GM12891 (cell line): ENCODE data around the gene KIF25. TPM values are rescaled to one million over a fixed set of nuclear protein-coding genes. Genes with fewer than 3 reads are reported as not detected.
A peak's percentile ranks its signal among the peaks of the same experiment; 100 is the strongest.

Experiments
- DNase-seq: peaks from one replicate; pipeline ENCODE4 v3.0.0; 2011; ENCODE audit warnings: low spot score; ENCODE audit not compliant: insufficient read length
- FAIRE-seq: peaks from 2 replicates; lab custom pipeline; 2011; peaks lifted over from hg19 to GRCh38; lab: Jason Lieb, UNC
- PAX5 ChIP-seq: IDR thresholded peaks from 2 replicates; pipeline ENCODE4 v1.6.1; 2011; ENCODE audit warnings: low read length, moderate library complexity, mild to moderate bottlenecking; ENCODE audit not compliant: insufficient read depth, severe bottlenecking
- POLR2A ChIP-seq: IDR thresholded peaks from 2 replicates; pipeline ENCODE4 v1.6.1; 2011; ENCODE audit warnings: low read depth, low read length, control low read depth
- POLR2AphosphoS5 ChIP-seq: IDR thresholded peaks from 2 replicates; pipeline ENCODE4 v1.6.1; 2011; ENCODE audit warnings: low read depth, low read length, control low read depth
- POU2F2 ChIP-seq: IDR thresholded peaks from 2 replicates; pipeline ENCODE4 v1.6.1; 2011; ENCODE audit warnings: low read depth, mild to moderate bottlenecking, control low read depth, low read length, moderate library complexity
- SPI1 ChIP-seq: IDR thresholded peaks from 2 replicates; pipeline ENCODE4 v1.6.1; 2011; ENCODE audit warnings: low read depth, low read length, control low read depth
- TAF1 ChIP-seq: IDR thresholded peaks from 2 replicates; pipeline ENCODE4 v1.6.1; 2011; ENCODE audit warnings: low read depth, low read length, control low read depth
- polyA plus RNA-seq: library from polyadenylated mRNA; unstranded; fragments of >200 nt; gene quantifications from one replicate; pipeline ENCODE4 v1.2.1, GENCODE V29; 2012; ENCODE audit warnings: low read depth, missing spikeins, inconsistent platforms; ENCODE audit not compliant: missing spikeins

The KIF25 gene
- not detected for polyA plus RNA-seq

GRCh38 chr6:167997642-167998041 is at the start of gene KIF25:
Gene KIF25, plus strand, starts transcription at chr6:167997671. Its CDS starts 31,915 bp downstream, at chr6:168029586.
- no peak for FAIRE-seq
- no peak for TF ChIP-seq TAF1
- TF ChIP-seq POU2F2: no peak
- TF ChIP-seq POLR2AphosphoS5: no peak
- DNase-seq: no peak

GRCh38 chr6:167947716-167948115 is 49.8 kb upstream of the KIF25 start:
- DNase-seq (no peak), FAIRE-seq (no peak)
- TF ChIP-seq POLR2A (no peak), POLR2AphosphoS5 (no peak), SPI1 (no peak), PAX5 (no peak), POU2F2 (no peak), TAF1 (no peak)

GRCh38 chr6:167948716-167949115 is 48.8 kb upstream of the KIF25 start:
- no peak for DNase-seq
- TF ChIP-seq SPI1: no peak
- no peak for TF ChIP-seq POU2F2
- TF ChIP-seq POLR2A: no peak
- TF ChIP-seq PAX5: no peak
- TF ChIP-seq POLR2AphosphoS5: no peak
- TF ChIP-seq TAF1: no peak
- FAIRE-seq: no peak

- FAIRE-seq: no peak
Observed at GRCh38 chr6:167949121-167949684, 48.3 kb upstream of the KIF25 start.

GRCh38 chr6:167951781-167952511 is 45.5 kb upstream of the KIF25 start:
- DNase-seq (no peak), FAIRE-seq (no peak)
- TF ChIP-seq PAX5 (no peak), SPI1 (no peak), POLR2A (no peak), TAF1 (no peak), POLR2AphosphoS5 (no peak), POU2F2 (no peak)

More at GRCh38 chr6:167949121-167949684, 48.3 kb upstream of the KIF25 start:
- no peak for DNase-seq
- TF ChIP-seq TAF1 (no peak), PAX5 (no peak), POU2F2 (no peak), SPI1 (no peak), POLR2AphosphoS5 (no peak)

- no peak for FAIRE-seq
- no peak for TF ChIP-seq PAX5
- no peak for TF ChIP-seq TAF1
- no peak for TF ChIP-seq POLR2A
- TF ChIP-seq POU2F2: no peak
- TF ChIP-seq SPI1: no peak
- no peak for TF ChIP-seq POLR2AphosphoS5
Observed at GRCh38 chr6:167952512-167952859, 45.0 kb upstream of the KIF25 start.

GRCh38 chr6:167953551-167953950 is 43.9 kb upstream of the KIF25 start:
- no peak for DNase-seq
- FAIRE-seq: no peak
- TF ChIP-seq PAX5 (no peak), POLR2AphosphoS5 (no peak), SPI1 (no peak), TAF1 (no peak), POLR2A (no peak), POU2F2 (no peak)

More at GRCh38 chr6:167952512-167952859, 45.0 kb upstream of the KIF25 start:
- no peak for DNase-seq

GRCh38 chr6:167954151-167954550 is 43.3 kb upstream of the KIF25 start:
- TF ChIP-seq POLR2A (no peak), PAX5 (no peak), SPI1 (no peak), POLR2AphosphoS5 (no peak), TAF1 (no peak), POU2F2 (no peak)
- DNase-seq: no peak

GRCh38 chr6:167956491-167956890 is 41.0 kb upstream of the KIF25 start:
- TF ChIP-seq SPI1 (no peak), POLR2A (no peak), POLR2AphosphoS5 (no peak), PAX5 (no peak), TAF1 (no peak), POU2F2 (no peak)
- DNase-seq (no peak), FAIRE-seq (peak; percentile 9)

More at GRCh38 chr6:167954151-167954550, 43.3 kb upstream of the KIF25 start:
- FAIRE-seq: no peak

- DNase-seq (no peak), FAIRE-seq (no peak)
- TF ChIP-seq SPI1 (no peak), POU2F2 (no peak), POLR2A (no peak), POLR2AphosphoS5 (no peak), PAX5 (no peak), TAF1 (no peak)
Observed at GRCh38 chr6:167956983-167957492, 40.4 kb upstream of the KIF25 start.
